ENCODE data around the gene CDH3. TPM values are rescaled to one million over a fixed set of nuclear protein-coding genes. Genes with fewer than 3 reads are reported as not detected.

The CDH3 gene
- polyA plus RNA-seq, 1 experiment, result not detected

GRCh38 chr16:68645494-68646388, 631 bp downstream of the CDH3 start:
- no peak for TF ChIP-seq CTCF (IDR thresholded peaks at IDR 0.05; ENCODE audit: low read depth, low read length)
- Histone ChIP-seq H3K9me3 (ENCODE audit: control insufficient read depth, insufficient read depth, low read length) (peaks cover 13% of the 10 kb centered on the region; the same call in 1 of the 2 replicates), H3K4me3 (ENCODE audit: low read depth, low read length) (no peak overlapping the region), H3K27ac (ENCODE audit: low read depth, low read length) (no peak overlapping the region), H3K27me3 (ENCODE audit: control insufficient read depth, insufficient read depth, low read length) (peaks cover 63% of the 10 kb centered on the region)
- DNase-seq (ENCODE audit: low read depth, low spot score), result no peak
- ChIA-PET CTCF (no interaction called here), POLR2A (no interaction called here)

GRCh38 chr16:68646953-68647659, 2.0 kb downstream of the CDH3 start:
- Histone ChIP-seq H3K4me3 (ENCODE audit: low read depth, low read length) (no peak overlapping the region), H3K9me3 (ENCODE audit: control insufficient read depth, insufficient read depth, low read length) (peaks cover 13% of the 10 kb centered on the region; the same call in 1 of the 2 replicates), H3K27ac (ENCODE audit: low read depth, low read length) (no peak overlapping the region), H3K27me3 (ENCODE audit: control insufficient read depth, insufficient read depth, low read length) (peaks cover 60% of the 10 kb centered on the region)
- CTCF ChIA-PET, result interaction anchor here (0.9 kb wide), 1 partner anchor 12 kb away, joined by 3 read pairs; no protein-coding TSS in a partner anchor
- POLR2A ChIA-PET, result no interaction called here
- TF ChIP-seq CTCF (IDR thresholded peaks at IDR 0.05; ENCODE audit: low read depth, low read length), result no peak
- no peak for DNase-seq (ENCODE audit: low read depth, low spot score)

GRCh38 chr16:68651136-68651535, 6.0 kb downstream of the CDH3 start:
- Histone ChIP-seq H3K4me3 (ENCODE audit: low read depth, low read length) (no peak overlapping the region), H3K9me3 (ENCODE audit: control insufficient read depth, insufficient read depth, low read length) (peaks cover 1% of the 10 kb centered on the region; the same call in 1 of the 2 replicates), H3K27ac (ENCODE audit: low read depth, low read length) (no peak overlapping the region), H3K27me3 (ENCODE audit: control insufficient read depth, insufficient read depth, low read length) (peaks cover 20% of the 10 kb centered on the region)
- no peak for TF ChIP-seq CTCF (IDR thresholded peaks at IDR 0.05; ENCODE audit: low read depth, low read length)
- CTCF ChIA-PET, result no interaction called here
- no peak for DNase-seq (ENCODE audit: low read depth, low spot score)
- POLR2A ChIA-PET, result no interaction called here

GRCh38 chr16:68652659-68653058, 7.5 kb downstream of the CDH3 start:
- Histone ChIP-seq H3K4me3 (ENCODE audit: low read depth, low read length) (no peak overlapping the region), H3K27ac (ENCODE audit: low read depth, low read length) (no peak overlapping the region), H3K9me3 (ENCODE audit: control insufficient read depth, insufficient read depth, low read length) (no peaks in the 10 kb centered on the region), H3K27me3 (ENCODE audit: control insufficient read depth, insufficient read depth, low read length) (peaks cover 9% of the 10 kb centered on the region)
- POLR2A ChIA-PET, result no interaction called here
- CTCF ChIA-PET, result no interaction called here
- TF ChIP-seq CTCF (IDR thresholded peaks at IDR 0.05; ENCODE audit: low read depth, low read length), result no peak
- no peak for DNase-seq (ENCODE audit: low read depth, low spot score)

GRCh38 chr16:68655806-68656205, 10.7 kb downstream of the CDH3 start:
- Histone ChIP-seq H3K4me3 (ENCODE audit: low read depth, low read length) (no peak overlapping the region), H3K27ac (ENCODE audit: low read depth, low read length) (no peak overlapping the region), H3K27me3 (ENCODE audit: control insufficient read depth, insufficient read depth, low read length) (peaks cover 4% of the 10 kb centered on the region), H3K9me3 (ENCODE audit: control insufficient read depth, insufficient read depth, low read length) (no peaks in the 10 kb centered on the region)
- no peak for TF ChIP-seq CTCF (IDR thresholded peaks at IDR 0.05; ENCODE audit: low read depth, low read length)
- DNase-seq (ENCODE audit: low read depth, low spot score), result no peak
- POLR2A ChIA-PET, result no interaction called here
- CTCF ChIA-PET, result no interaction called here
